LHCN-M2 (cell line): ENCODE measurements around the gene NPY. TPM values are rescaled to one million over a fixed set of nuclear protein-coding genes. Genes with fewer than 3 reads are reported as not detected.
"Not testable (repeated sequence)": the region's sequence is repeated elsewhere in the genome, so short reads cannot be mapped to it uniquely, and the experiment has no call there.

Source experiments
- DNase-seq: peaks from one replicate; pipeline ENCODE4 v3.0.0-alpha.2; 2012; ENCODE audit warnings: low read depth
- polyA plus RNA-seq: library from polyadenylated mRNA; unstranded; fragments of >200 nt; gene quantifications from one replicate; pipeline ENCODE4 v1.2.1, GENCODE V29; 2012; ENCODE audit warnings: missing spikeins
- total RNA-seq: library from RNA; depleted of rRNA; stranded (reverse); fragments of >200 nt; gene quantifications from 2 replicates; pipeline ENCODE4 v1.2.3, GENCODE V29; 2014; rRNA removed

Gene NPY
- not detected in 2 replicates for total RNA-seq
- not detected for polyA plus RNA-seq

DNA sequence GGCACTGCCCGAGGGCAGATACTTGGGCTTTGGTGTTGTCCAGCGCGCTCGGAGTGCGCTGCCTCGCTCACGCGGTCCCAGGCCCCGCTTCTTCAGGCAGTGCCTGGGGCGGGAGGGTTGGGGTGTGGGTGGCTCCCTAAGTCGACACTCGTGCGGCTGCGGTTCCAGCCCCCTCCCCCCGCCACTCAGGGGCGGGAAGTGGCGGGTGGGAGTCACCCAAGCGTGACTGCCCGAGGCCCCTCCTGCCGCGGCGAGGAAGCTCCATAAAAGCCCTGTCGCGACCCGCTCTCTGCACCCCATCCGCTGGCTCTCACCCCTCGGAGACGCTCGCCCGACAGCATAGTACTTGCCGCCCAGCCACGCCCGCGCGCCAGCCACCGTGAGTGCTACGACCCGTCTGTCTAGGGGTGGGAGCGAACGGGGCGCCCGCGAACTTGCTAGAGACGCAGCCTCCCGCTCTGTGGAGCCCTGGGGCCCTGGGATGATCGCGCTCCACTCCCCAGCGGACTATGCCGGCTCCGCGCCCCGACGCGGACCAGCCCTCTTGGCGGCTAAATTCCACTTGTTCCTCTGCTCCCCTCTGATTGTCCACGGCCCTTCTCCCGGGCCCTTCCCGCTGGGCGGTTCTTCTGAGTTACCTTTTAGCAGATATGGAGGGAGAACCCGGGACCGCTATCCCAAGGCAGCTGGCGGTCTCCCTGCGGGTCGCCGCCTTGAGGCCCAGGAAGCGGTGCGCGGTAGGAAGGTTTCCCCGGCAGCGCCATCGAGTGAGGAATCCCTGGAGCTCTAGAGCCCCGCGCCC lies at the start of gene NPY:
TSS of gene NPY (plus strand) at position 294 of the 802 bp plus-strand sequence. CDS start 1,051 bp downstream, outside the sequence.
- no peak for DNase-seq

DNA sequence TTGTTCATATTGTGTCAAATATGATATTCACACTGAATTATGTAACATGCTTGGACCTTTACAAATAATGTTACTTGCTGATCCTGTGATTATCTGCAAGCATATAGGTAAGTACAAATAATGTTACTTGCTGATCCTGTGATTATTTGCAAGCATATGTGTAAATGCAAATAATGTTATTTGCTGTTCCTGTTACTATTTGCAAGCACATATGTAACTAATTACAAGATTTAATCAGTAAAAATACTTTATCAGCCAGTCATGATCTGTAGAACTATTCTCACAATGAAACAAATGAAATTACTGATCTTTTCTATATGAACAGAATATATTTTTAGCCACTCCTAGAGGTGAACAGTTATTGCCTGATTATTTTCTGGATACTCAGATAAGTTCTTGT lies 44.7 kb upstream of the NPY start:
- no peak for DNase-seq

DNA sequence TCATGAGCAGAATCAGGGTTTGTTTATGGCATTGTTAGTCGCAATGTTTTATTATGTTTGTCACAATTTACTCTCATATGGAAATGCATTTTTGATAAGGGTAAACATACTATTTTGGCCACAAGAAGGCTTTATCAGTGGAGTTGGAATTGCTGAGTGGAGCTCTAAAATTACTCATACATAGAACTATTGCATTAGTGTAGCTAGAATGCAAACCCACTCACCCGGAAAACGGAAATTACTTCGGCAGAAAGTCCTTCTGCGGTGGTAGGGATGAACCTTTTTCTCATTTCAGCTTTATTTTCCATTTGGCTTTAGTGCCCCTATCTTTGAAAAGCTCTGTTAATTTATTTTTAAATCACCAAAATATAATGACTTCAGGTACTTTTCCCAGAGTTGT lies 42.8 kb upstream of the NPY start:
- no peak for DNase-seq

DNA sequence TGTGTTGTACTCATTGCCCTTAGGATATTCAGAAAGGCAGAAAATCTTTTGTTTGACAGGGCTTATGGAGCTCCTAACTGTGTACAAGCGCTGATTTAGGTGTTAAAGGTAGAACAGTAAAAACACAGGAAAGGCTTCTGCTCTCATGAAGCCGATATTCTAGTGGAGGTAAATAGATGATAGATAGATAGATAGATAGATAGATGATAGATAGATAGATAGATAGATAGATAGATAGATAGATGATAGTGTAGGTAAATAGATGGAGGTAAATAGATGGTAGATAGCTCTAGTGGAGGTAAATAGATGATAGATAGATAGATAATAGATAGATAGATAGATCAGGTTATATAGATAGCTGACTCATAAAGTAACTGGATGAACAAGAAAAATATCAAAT lies 39.4 kb upstream of the NPY start:
- no peak for DNase-seq

DNA sequence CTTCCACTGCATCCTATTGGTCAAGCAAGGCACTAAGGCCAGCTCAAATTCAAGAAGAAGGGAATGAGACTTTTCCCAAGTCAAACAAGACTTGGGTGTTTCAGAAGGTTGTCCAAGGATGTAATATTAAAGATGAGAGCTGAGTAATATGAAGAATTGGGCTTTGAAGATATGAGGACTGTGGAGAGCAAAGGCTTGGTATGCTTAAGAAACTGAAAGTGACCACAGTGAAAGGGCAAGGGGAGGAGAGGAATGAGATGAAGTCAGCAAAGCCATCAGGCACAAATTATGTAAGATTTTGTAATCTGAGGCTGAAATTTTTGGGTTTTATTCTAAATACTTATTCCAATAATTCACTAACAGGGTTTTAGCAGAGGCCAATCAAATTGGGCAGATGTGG lies 38.6 kb upstream of the NPY start:
- DNase-seq = no peak

DNA sequence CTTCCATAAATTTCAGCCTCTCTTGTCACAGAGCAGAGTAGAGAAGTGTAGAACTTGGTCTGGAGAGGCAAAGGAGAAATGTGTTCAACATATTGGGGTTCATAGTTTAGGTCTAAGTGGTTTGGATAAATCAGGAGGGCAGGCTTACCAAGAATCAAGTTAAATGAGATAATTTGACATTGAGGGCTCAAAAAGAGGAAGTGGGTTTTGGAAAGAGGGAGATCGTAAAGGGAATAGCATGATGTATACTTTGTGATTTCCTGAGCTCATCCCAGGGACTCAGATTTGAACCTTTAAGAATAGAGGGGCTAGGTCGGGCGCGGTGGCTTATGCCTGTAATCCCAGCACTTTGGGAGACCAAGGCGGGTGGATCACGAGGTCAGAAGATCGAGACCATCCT lies 34.7 kb upstream of the NPY start:
- no peak for DNase-seq

DNA sequence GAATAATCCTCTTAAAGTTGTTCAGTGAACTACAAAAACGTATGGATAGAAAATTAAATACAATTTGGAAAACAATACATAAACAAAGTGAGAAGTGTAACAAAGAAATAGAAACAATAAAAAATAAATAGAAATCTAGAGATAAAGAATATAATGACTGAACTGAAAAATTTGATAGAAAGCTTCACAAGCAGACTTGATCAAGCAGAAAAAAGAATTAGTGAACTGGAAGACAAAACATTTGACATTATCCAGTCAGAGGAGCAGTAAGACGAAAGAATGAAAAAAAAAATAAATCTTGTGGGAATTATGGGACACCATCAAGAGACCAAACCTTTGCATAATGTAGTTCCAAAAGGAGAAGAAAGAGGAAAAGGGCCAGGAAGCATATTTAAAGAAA lies 32.4 kb upstream of the NPY start:
- DNase-seq = no peak

DNA sequence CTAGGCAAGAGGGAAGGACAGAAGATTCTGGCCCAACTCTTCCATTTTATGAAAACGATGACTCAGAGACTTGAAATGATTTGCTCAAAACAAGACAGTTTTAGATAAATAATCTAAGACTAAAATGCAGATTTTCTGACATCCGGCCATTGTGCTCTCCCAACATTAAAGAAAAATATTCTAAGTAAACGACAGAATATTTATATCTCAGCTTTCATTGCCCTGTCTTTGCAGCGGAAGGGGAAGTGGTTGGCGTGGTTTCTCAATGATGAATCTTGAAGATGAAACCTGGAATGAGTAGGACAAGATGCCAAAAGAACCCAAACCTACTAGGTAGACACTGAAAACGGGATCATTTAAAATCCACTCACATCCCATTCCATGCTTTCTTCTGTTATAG lies 28.9 kb upstream of the NPY start:
- DNase-seq = no peak

DNA sequence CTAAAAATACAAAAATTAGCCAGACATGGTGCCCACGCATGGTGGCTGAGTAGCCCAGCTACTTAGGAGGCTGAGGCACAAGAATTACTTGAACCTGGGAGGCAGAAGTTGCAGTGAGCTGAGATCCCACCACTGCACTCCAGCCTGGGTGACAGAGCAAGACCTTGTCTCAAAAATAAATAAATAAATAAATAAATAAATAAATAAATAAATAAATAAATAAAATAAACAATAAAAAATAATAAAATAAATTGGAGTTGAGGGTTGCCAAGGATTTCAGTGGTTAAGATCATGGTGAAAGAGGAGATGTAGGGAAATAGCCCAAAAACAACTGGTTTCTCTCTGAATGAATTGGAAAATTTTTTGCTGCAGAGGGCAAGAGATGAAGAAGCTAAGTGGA lies 25.7 kb upstream of the NPY start:
- not testable (repeated sequence) for DNase-seq

DNA sequence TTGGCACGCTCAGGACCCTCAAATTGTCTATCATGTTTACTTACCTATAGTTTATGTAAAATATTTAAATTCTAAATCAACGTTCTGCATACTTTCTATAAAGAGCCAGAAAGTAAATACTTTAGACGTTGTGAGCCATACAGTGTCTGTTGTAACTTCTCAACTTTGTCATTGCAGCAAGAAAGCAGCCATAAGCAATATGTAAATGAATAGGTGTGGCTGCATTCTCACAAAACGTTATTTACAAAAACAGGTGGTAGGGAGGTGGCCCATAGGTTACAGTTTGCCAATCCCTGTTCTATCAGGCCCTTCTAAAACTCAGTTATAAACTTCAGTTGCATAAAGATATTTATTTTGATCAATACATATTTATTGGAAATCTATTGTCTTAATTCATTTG lies 12.1 kb upstream of the NPY start:
- DNase-seq = no peak

DNA sequence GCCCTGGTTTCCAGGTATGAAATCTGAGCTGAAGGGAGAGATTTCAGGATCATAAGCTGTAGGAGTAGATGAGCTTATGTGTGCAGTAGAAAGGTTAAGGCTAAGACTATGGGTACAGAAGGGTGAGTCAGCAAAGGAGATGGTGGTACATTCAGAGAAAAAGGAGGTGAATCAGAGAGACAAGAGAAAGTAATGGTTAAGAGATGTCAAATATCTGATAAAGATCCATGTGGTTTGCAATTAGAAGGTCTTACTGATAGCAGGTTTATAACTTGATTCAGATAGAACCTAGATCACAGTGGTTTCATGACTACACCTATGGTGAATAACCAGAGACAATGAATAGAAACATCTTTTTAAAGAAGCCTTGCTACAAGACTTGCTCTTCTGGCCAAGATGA lies 4.5 kb upstream of the NPY start:
- no peak for DNase-seq

DNA sequence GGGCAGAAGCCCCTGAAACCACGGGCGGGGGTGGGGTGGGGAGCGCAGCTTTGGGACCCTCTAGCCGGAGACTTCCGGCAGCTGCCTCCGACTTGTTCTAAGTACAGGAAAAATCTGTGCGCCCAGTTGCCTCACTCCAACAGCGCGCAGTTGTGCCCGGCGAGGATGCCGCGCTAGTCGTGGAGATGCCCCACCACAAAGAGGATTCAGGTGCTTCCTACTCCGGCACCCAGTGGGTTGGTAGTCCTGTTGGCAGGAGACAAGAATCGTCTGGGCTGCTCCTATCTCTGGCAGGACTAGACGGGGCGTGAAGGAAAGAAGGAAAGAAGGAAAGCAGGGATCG lies 465 bp upstream of the NPY start:
- no peak for DNase-seq

DNA sequence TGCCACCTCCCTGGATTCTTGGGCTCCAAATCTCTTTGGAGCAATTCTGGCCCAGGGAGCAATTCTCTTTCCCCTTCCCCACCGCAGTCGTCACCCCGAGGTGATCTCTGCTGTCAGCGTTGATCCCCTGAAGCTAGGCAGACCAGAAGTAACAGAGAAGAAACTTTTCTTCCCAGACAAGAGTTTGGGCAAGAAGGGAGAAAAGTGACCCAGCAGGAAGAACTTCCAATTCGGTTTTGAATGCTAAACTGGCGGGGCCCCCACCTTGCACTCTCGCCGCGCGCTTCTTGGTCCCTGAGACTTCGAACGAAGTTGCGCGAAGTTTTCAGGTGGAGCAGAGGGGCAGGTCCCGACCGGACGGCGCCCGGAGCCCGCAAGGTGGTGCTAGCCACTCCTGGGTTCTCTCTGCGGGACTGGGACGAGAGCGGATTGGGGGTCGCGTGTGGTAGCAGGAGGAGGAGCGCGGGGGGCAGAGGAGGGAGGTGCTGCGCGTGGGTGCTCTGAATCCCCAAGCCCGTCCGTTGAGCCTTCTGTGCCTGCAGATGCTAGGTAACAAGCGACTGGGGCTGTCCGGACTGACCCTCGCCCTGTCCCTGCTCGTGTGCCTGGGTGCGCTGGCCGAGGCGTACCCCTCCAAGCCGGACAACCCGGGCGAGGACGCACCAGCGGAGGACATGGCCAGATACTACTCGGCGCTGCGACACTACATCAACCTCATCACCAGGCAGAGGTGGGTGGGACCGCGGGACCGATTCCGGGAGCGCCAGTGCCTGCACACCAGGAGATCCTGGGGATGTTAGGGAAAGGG lies 913 bp downstream of the NPY start:
- no peak for DNase-seq

DNA sequence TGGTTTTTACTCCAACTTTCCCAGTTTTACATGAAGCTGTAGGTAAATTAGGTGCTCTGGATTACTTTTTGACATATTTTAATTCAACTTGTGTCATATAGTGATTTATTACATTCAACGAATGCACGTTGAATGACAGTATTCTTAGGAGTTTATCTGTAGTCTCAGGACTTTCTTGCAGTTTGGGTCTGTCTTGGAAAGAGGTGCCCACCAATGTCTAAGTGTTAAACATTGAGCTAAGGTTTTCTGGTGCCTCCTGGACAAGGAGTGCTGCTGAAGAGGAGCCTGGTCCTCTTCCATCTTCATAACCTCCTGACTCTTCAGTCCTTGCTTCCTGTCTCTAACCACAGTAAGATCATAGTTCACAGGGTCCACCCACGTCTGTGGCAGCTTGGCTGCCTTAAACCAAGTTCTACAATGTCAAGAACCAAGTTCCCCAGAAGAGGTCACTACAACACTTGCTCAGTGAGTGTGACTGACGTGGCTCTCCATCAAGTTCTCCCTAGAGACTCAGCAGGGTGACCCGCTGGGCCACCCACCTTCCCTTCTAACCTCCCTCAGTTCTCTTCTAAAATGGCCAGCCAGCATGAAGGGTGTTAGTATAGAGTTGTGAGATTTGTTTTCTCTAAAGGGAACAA lies 6.1 kb downstream of the NPY start:
- DNase-seq = peak; percentile 57

DNA sequence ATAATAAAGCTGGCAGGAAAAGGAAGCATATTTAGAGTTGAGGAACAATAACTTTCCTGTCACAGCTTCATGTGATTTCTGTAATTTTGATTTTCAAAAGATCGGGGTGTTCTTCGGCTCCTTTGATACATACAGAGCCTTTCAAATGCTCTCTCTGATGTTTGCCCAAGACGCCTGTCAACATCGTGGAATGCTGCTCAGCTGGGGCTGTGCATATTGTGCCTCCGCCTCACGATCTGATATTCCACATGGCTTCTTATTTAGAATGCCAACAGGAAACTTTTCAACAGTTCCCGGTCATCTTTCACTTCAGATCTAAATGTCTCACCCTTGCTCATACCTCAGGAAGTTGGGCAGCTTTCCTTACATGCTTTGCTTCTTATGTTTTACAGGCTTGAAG lies 7.3 kb downstream of the NPY start:
- DNase-seq = no peak

DNA sequence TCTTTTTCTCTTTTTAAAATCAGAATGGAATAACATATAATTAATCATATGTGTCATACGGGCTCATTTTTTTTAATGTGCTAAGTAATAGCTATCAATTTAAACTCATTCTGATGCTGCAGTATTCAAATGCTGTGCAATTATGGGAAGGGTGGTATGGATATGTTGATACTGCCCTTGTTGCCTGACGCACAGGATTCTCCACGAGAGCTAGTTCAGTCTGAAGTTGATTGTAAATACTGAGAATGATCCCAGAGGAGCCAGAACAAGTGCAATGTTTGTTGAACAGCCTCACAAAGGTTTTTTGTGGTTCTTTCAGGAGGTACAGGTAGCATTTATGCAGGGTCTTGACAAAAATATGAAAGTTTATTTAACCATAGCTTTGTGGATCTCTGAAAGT lies 13.4 kb downstream of the NPY start:
- no peak for DNase-seq

DNA sequence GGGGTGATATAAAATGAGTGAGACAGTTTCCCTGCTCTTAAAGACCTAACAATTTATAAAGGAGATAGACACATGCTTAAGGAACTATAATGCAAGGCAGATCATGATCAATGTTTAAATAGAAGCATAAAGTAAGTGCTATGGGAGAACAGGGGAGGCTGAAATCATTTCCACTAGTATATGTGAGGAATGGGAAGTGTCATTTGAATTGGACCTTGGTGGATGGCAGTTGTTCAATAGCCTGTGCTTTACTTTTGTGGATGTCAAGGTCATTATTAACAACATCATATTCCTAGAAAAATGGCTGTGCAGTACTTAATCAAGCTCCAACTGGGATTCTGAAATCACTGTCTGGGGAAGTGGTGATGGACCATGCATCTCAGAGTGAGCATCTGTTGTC lies 14.7 kb downstream of the NPY start:
- no peak for DNase-seq

DNA sequence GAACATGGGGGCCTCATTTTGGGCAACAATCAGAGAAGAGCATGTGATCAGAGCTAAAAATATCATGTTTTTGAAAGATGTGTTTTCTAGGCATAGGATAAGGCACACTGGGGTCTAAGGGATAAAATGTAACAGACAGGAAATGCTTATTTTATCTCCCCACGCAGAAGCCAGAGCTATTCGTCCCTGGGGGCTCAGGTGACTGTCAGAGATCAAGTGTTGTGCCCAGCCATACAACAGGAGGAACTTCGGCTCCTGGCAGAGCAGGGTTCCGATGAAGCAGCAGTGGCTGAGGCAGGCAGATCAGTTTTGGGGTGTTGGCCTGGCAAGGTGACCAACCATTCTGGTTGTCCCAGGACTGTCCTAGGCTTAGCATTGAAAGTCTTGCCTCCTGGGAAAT lies 15.2 kb downstream of the NPY start:
- DNase-seq = no peak

DNA sequence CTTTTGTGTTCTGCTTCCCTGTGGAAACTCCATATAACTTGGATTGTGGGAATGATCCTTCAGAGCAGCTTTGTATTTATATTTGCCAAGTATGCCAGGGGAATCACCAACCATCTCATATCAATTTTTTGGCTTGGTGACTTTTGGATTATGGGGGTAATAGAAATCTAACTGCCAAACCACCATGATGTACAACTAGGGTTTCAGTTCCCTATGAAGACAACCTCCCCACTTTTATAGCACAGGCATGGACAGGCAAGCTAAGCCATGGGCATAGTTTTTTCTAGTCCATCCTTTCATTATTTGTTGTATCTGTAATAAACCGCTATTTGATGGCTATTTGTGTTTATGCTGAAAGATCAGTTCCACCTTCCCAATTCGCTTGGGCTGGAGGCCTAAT lies 17.7 kb downstream of the NPY start:
- DNase-seq = no peak

DNA sequence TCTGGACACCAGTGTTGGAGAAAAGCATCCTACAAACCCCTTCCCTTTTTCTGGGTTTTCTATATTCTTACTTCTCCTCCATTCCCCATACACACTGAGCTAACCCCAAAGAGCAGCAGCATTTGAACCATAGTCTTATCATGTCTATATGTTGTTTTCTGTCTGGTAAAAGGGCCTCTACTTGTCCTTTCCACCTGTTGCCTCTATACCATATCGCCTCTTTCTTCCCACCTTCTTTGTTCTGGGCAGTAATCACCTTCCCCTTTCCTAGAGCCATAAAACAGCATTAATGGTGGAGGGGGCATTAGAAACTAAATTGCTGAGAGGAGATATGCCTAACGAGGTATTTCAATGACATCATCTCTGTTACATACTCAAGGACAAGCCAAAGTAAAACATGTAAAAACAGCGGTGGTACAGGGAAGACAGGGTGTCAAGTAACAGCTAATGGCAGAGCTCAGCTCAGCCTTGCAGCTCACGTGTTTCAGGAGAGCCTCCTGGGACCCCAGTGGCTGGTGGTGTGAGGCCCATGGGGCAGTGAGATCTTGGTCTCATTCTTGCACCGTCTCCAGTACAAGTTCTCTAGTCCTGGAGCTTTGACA lies 20.6 kb downstream of the NPY start:
- no peak for DNase-seq

DNA sequence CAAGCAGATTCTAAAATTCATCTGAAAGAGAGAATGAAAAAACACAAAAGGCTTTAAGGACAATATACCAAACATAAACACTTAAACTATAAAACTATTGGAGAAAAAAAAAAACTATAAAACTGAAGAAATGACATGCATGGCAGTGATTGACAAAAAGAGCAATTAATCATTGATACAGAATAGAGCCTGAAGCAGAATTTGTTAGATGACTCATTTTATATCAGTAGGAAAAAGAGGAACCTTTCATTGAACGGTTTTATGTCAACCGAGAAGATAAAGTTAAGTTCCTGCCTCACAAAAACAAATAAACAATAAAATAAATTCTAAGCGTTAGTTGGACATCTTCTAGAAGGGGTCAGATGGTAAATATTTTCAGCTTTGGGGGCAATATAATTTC lies 23.3 kb downstream of the NPY start:
- no peak for DNase-seq

DNA sequence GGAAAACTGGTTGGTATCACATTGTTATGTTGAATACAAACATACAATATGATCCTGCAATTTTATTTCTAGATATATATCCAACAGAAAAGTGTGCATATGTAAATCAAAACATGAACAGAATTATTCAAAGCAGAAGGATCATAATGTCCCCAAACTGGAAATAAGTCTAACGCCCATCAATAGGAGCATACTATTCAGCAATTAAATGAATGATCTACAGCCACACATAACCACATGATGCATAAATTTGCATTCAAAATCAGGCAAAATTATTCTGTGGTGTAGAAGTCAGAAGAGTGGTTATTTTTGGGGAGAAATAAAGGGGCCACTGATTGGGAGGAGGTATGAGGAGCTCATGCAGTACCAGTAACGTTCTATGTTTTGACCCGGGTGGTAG lies 28.6 kb downstream of the NPY start:
- DNase-seq = no peak
